ENCODE measurements around the gene SASH3.

DNA sequence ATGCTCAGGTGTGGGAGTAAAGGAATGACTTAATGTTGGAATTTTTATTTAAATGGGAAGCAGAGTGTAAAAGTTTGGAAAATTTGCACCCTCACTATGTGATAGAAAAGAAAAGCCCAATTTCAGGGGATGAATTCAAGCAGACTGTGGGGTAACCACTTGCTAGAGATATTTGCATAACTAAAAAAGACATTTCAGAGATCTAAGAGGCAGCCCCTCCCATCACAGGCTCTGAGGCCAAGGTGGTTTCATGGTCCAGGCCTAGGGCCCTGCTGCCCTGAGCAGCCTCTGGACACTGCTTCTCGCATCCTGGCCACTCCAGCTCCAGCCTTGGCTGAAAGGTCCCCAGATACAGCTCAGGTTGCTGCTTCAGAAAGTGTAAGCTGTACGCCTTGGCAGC is 46.9 kb upstream of the SASH3 start:
- TF ChIP-seq, protein P1, sequence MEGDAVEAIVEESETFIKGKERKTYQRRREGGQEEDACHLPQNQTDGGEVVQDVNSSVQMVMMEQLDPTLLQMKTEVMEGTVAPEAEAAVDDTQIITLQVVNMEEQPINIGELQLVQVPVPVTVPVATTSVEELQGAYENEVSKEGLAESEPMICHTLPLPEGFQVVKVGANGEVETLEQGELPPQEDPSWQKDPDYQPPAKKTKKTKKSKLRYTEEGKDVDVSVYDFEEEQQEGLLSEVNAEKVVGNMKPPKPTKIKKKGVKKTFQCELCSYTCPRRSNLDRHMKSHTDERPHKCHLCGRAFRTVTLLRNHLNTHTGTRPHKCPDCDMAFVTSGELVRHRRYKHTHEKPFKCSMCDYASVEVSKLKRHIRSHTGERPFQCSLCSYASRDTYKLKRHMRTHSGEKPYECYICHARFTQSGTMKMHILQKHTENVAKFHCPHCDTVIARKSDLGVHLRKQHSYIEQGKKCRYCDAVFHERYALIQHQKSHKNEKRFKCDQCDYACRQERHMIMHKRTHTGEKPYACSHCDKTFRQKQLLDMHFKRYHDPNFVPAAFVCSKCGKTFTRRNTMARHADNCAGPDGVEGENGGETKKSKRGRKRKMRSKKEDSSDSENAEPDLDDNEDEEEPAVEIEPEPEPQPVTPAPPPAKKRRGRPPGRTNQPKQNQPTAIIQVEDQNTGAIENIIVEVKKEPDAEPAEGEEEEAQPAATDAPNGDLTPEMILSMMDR (IDR thresholded peaks at IDR 0.05): no peak
- TF ChIP-seq EZH2 (IDR thresholded peaks at IDR 0.05; ENCODE audit: borderline replicate concordance, insufficient read depth, low read depth, low read length, poor library complexity, severe bottlenecking): no peak
